A673 (cell line): ENCODE results near the gene GPR158.

Experiments
- CTCF ChIP-seq: fragments of 300-800, 200-600 bp; sonication (generic); conservative IDR thresholded peaks from 2 replicates; pipeline ENCODE4 v1.5.1; 2017; ENCODE audit warnings: low read depth, mild to moderate bottlenecking, antibody characterized with exemption, low read length, moderate library complexity, mixed read lengths
- EZH2 ChIP-seq: fragments of 200-600 bp; sonication (generic); IDR thresholded peaks from 2 replicates; pipeline ENCODE4 v1.6.1; 2017; ENCODE audit warnings: borderline replicate concordance, low read depth, mild to moderate bottlenecking, mixed read lengths, antibody characterized with exemption, low read length; ENCODE audit not compliant: poor library complexity, severe bottlenecking

DNA sequence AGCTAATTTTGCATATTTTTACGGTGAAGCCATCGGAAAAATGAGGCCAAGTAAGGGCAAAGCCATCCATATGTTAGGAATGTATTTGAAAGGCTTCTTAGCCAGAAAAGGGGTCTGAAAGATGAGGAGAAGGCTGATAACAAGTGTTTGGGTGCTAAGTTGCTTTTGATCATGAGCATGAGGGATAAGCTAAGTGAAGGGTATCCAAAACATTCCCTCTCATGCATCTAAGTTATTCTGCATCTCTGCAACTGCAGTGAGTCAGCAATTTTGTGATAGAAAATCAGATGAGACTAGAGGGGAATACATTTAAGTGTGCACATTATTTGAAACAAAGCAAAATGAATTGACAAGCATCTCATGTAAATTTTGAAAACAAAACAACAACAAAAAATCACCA lies 282.8 kb downstream of the GPR158 start:
- TF ChIP-seq CTCF, result no peak
- TF ChIP-seq EZH2, result no peak
